ENCODE results near the gene CAMK4. TPM values are rescaled to one million over a fixed set of nuclear protein-coding genes. Genes with fewer than 3 reads are reported as not detected.

The CAMK4 gene
- total and polyA plus RNA-seq, 9 of the 15 experiments (the other 6 are each of a cell fraction or from before 2014, with no cell fraction given) = 0.35 TPM; not detected in 8

- no peaks in the 10 kb centered on the region for H3K79me2 ChIP-seq (ENCODE audit: control insufficient read depth, insufficient read depth, low read length)
- peaks cover 0 to 5% of the 10 kb centered on the region in 2 experiments; a peak in 1 of 5 replicates for H3K27me3 ChIP-seq (ENCODE audit: control insufficient read depth in 2 of 2, insufficient read depth in 2 of 2, low read length in 2 of 2)
- no peak for ATAC-seq
- H2AFZ ChIP-seq (ENCODE audit: low read depth, low read length) = no peak overlapping the region
- H3K9me1 ChIP-seq (ENCODE audit: control insufficient read depth, insufficient read depth, low read length) = no peaks in the 10 kb centered on the region
- H3K4me1 ChIP-seq (replicated peaks in 1 of 2; ENCODE audit: control insufficient read depth in 2 of 2, insufficient read depth in 2 of 2, low read length in 2 of 2) = no peaks in the 10 kb centered on the region
- H3K9ac ChIP-seq (ENCODE audit: insufficient read depth in 1 of 2, low read depth in 2 of 2, low read length in 2 of 2) = no peak overlapping the region
- ChIA-PET POLR2A (interaction anchor here (1.4 kb wide), 1 partner anchor 9 kb away, joined by 6 read pairs; no protein-coding TSS in a partner anchor), CTCF (ENCODE audit: low intra/inter-chr PET ratio) (no interaction called here)
- no peak for FAIRE-seq
- H3K4me3 ChIP-seq = no peak overlapping the region
- TF ChIP-seq EP400 (IDR thresholded peaks at IDR 0.05) (no peak), ZNF384 (IDR thresholded peaks at IDR 0.05; ENCODE audit: low read depth, low read length) (no peak), MYNN (IDR thresholded peaks at IDR 0.05) (no peak), MYNN (CRISPR knock-in tag; IDR thresholded peaks at IDR 0.05) (no peak), YY1 (IDR thresholded peaks at IDR 0.05; ENCODE audit: borderline replicate concordance in 1 of 3, control insufficient read depth in 1 of 3, extremely low read depth in 1 of 3, insufficient read depth in 3 of 3, insufficient read length in 1 of 3, insufficient replicate concordance in 2 of 3, low read depth in 1 of 3, low read length in 2 of 3) (no peak), TAF1 (IDR thresholded peaks at IDR 0.05; ENCODE audit: control insufficient read depth, extremely low read depth, insufficient read depth, low read length, severe bottlenecking) (no peak), SETDB1 (IDR thresholded peaks at IDR 0.05; ENCODE audit: low read length) (no peak), ZNF282 (CRISPR knock-in tag; IDR thresholded peaks at IDR 0.05) (no peak)
- TF ChIP-seq, protein P1, sequence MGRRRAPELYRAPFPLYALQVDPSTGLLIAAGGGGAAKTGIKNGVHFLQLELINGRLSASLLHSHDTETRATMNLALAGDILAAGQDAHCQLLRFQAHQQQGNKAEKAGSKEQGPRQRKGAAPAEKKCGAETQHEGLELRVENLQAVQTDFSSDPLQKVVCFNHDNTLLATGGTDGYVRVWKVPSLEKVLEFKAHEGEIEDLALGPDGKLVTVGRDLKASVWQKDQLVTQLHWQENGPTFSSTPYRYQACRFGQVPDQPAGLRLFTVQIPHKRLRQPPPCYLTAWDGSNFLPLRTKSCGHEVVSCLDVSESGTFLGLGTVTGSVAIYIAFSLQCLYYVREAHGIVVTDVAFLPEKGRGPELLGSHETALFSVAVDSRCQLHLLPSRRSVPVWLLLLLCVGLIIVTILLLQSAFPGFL (CRISPR knock-in tag; IDR thresholded peaks at IDR 0.05) = no peak
- BruUV-seq (replicated peaks) = no TSS peak
- no peaks in the 10 kb centered on the region for H3K9me3 ChIP-seq (replicated peaks; ENCODE audit: control insufficient read depth, insufficient read depth, low read depth, low read length)
- no peak overlapping the region for H3K27ac ChIP-seq (ENCODE audit: extremely low read depth, low read depth, low read length)
- intact Hi-C loops (cut with micrococcal nuclease) (no loop called here), in situ Hi-C loops (cut with MboI) (no loop called here)
- no peaks in the 10 kb centered on the region; the same call in 1 of the 2 replicates for H4K20me1 ChIP-seq (replicated peaks; ENCODE audit: control insufficient read depth, insufficient read depth, low read length)
- no peak overlapping the region for H3K4me2 ChIP-seq (ENCODE audit: insufficient read depth, low read length)
- WGBS (ENCODE audit: insufficient coverage, low coverage, missing lambda C conversion rate) = 0% methylated on average over 2 of the region's 2 CpGs
- H3K36me3 ChIP-seq (ENCODE audit: control insufficient read depth, insufficient read depth, low read length) = no peaks in the 10 kb centered on the region
- no peak for DNase-seq (ENCODE audit: extremely low read depth in 1 of 4, low spot score in 3 of 4)
These were observed 21.5 kb downstream of the CAMK4 start for GRCh38 chr5:111245654-111246053.
